ENCODE data around the gene PGM3. TPM values are rescaled to one million over a fixed set of nuclear protein-coding genes. Genes with fewer than 3 reads are reported as not detected.

PGM3 gene
- total RNA-seq, 1 donor from 2014 or later = 59.6 TPM

GRCh38 chr6:83188501-83188900, 4.6 kb downstream of the PGM3 start:
- DNase-seq (ENCODE audit: low spot score) = no peak
- Mint-ChIP-seq H3K36me3 (ENCODE audit: low read depth, unreplicated experiment) (peaks cover 24% of the 10 kb centered on the region), H3K4me3 (ENCODE audit: unreplicated experiment) (no peak overlapping the region), H3K27me3 (ENCODE audit: unreplicated experiment) (peaks cover 4% of the 10 kb centered on the region), H3K27ac (ENCODE audit: unreplicated experiment) (no peak overlapping the region), H3K9me3 (ENCODE audit: unreplicated experiment) (no peaks in the 10 kb centered on the region), H3K4me1 (ENCODE audit: unreplicated experiment) (peaks cover 12% of the 10 kb centered on the region)
- TF ChIP-seq CTCF (IDR thresholded peaks at IDR 0.05; ENCODE audit: unreplicated experiment) = no peak

- Mint-ChIP-seq H3K27ac (ENCODE audit: unreplicated experiment) (no peak overlapping the region), H3K4me3 (ENCODE audit: unreplicated experiment) (peak overlapping the region; percentile 14), H3K9me3 (ENCODE audit: unreplicated experiment) (no peaks in the 10 kb centered on the region), H3K27me3 (ENCODE audit: unreplicated experiment) (no peaks in the 10 kb centered on the region), H3K4me1 (ENCODE audit: unreplicated experiment) (peaks cover 2% of the 10 kb centered on the region), H3K36me3 (ENCODE audit: low read depth, unreplicated experiment) (peaks cover 28% of the 10 kb centered on the region)
- DNase-seq (ENCODE audit: low spot score) = no peak
- TF ChIP-seq CTCF (IDR thresholded peaks at IDR 0.05; ENCODE audit: unreplicated experiment) = no peak
These were observed 8.0 kb downstream of the PGM3 start for GRCh38 chr6:83185096-83185495.

- Mint-ChIP-seq H3K4me3 (ENCODE audit: unreplicated experiment) (no peak overlapping the region), H3K4me1 (ENCODE audit: unreplicated experiment) (peaks cover 2% of the 10 kb centered on the region), H3K9me3 (ENCODE audit: unreplicated experiment) (no peaks in the 10 kb centered on the region), H3K36me3 (ENCODE audit: low read depth, unreplicated experiment) (peaks cover 28% of the 10 kb centered on the region), H3K27ac (ENCODE audit: unreplicated experiment) (no peak overlapping the region), H3K27me3 (ENCODE audit: unreplicated experiment) (no peaks in the 10 kb centered on the region)
- TF ChIP-seq CTCF (IDR thresholded peaks at IDR 0.05; ENCODE audit: unreplicated experiment) = no peak
- DNase-seq (ENCODE audit: low spot score) = no peak
These were observed 9.8 kb downstream of the PGM3 start for GRCh38 chr6:83183082-83183828.

GRCh38 chr6:83182114-83182513, 11.0 kb downstream of the PGM3 start:
- Mint-ChIP-seq H3K4me3 (ENCODE audit: unreplicated experiment) (no peak overlapping the region), H3K27me3 (ENCODE audit: unreplicated experiment) (no peaks in the 10 kb centered on the region), H3K36me3 (ENCODE audit: low read depth, unreplicated experiment) (peaks cover 33% of the 10 kb centered on the region), H3K4me1 (ENCODE audit: unreplicated experiment) (peaks cover 2% of the 10 kb centered on the region), H3K9me3 (ENCODE audit: unreplicated experiment) (no peaks in the 10 kb centered on the region), H3K27ac (ENCODE audit: unreplicated experiment) (no peak overlapping the region)
- TF ChIP-seq CTCF (IDR thresholded peaks at IDR 0.05; ENCODE audit: unreplicated experiment) = no peak
- DNase-seq (ENCODE audit: low spot score) = no peak

- Mint-ChIP-seq H3K9me3 (ENCODE audit: unreplicated experiment) (no peaks in the 10 kb centered on the region), H3K27ac (ENCODE audit: unreplicated experiment) (no peak overlapping the region), H3K4me3 (ENCODE audit: unreplicated experiment) (no peak overlapping the region), H3K27me3 (ENCODE audit: unreplicated experiment) (no peaks in the 10 kb centered on the region), H3K36me3 (ENCODE audit: low read depth, unreplicated experiment) (peaks cover 29% of the 10 kb centered on the region), H3K4me1 (ENCODE audit: unreplicated experiment) (peaks cover 2% of the 10 kb centered on the region)
- TF ChIP-seq CTCF (IDR thresholded peaks at IDR 0.05; ENCODE audit: unreplicated experiment) = no peak
- no peak for DNase-seq (ENCODE audit: low spot score)
These were observed 12.6 kb downstream of the PGM3 start for GRCh38 chr6:83180426-83180950.
